H9 (cell line): ENCODE results near the gene SMURF1. TPM values are rescaled to one million over a fixed set of nuclear protein-coding genes. Genes with fewer than 3 reads are reported as not detected.
"Not testable (repeated sequence)": the region's sequence is repeated elsewhere in the genome, so short reads cannot be mapped to it uniquely, and the experiment has no call there.

Source experiments
- DNase-seq: peaks from one replicate; pipeline ENCODE4 v3.0.0-alpha.2; 2017
- H2AFZ ChIP-seq: one replicate; pipeline ENCODE4 v1.6.1; 2013; ENCODE audit warnings: mild to moderate bottlenecking, low read length, control low read depth, moderate library complexity
- H2AK5ac ChIP-seq: 2 replicates; pipeline ENCODE4 v1.6.1; 2013; ENCODE audit warnings: low read length, control low read depth, mixed read lengths; ENCODE audit not compliant: insufficient read length
- H2BK120ac ChIP-seq: one replicate; pipeline ENCODE4 v1.6.1; 2013; ENCODE audit warnings: low read depth, mild to moderate bottlenecking, low read length, control low read depth, inconsistent platforms; ENCODE audit not compliant: poor library complexity, severe bottlenecking
- H2BK12ac ChIP-seq: 2 replicates; pipeline ENCODE4 v1.6.1; 2013; ENCODE audit warnings: low read length, control low read depth, mixed read lengths, low read depth; ENCODE audit not compliant: insufficient read length
- H2BK15ac ChIP-seq: 2 replicates; pipeline ENCODE4 v1.6.1; 2013; ENCODE audit warnings: low read depth, low read length, control low read depth
- H2BK20ac ChIP-seq: one replicate; pipeline ENCODE4 v1.6.1; 2013; ENCODE audit warnings: low read depth, mild to moderate bottlenecking, low read length, control low read depth, inconsistent platforms; ENCODE audit not compliant: poor library complexity, severe bottlenecking
- H2BK5ac ChIP-seq: 2 replicates; pipeline ENCODE4 v1.6.1; 2013; ENCODE audit warnings: low read length, control low read depth, mixed read lengths; ENCODE audit not compliant: insufficient read length
- H3K14ac ChIP-seq: 2 replicates; pipeline ENCODE4 v1.6.1; 2013; ENCODE audit warnings: low read length, control low read depth; ENCODE audit not compliant: insufficient read depth
- H3K18ac ChIP-seq: 2 replicates; pipeline ENCODE4 v1.6.1; 2013; ENCODE audit warnings: low read depth, mild to moderate bottlenecking, mixed read lengths, low read length, control low read depth; ENCODE audit not compliant: insufficient read length
- H3K23ac ChIP-seq: 2 replicates; pipeline ENCODE4 v1.6.1; 2013; ENCODE audit warnings: low read length, control low read depth, mixed read lengths, low read depth; ENCODE audit not compliant: insufficient read length
- H3K23me2 ChIP-seq: 2 replicates; pipeline ENCODE4 v1.6.1; 2013; ENCODE audit warnings: low read depth, mild to moderate bottlenecking, mixed read lengths, low read length, control low read depth; ENCODE audit not compliant: insufficient read length, poor library complexity, severe bottlenecking
- H3K27ac ChIP-seq: 2 replicates; pipeline ENCODE4 v1.5.1; 2013; ENCODE audit warnings: low read length, control low read depth, mixed read lengths, low read depth; ENCODE audit not compliant: insufficient read length
- H3K27me3 ChIP-seq: 2 replicates; pipeline ENCODE4 v1.6.1; 2013; ENCODE audit warnings: low read length, control low read depth, inconsistent platforms; ENCODE audit not compliant: insufficient read depth
- H3K4ac ChIP-seq: 2 replicates; pipeline ENCODE4 v1.6.1; 2013; ENCODE audit warnings: low read depth, mild to moderate bottlenecking, control low read depth, inconsistent platforms, low read length, moderate library complexity
- H3K4me1 ChIP-seq: 2 replicates; pipeline ENCODE4 v1.6.1; 2013; ENCODE audit warnings: low read length, control low read depth, inconsistent platforms; ENCODE audit not compliant: insufficient read depth
- H3K4me2 ChIP-seq: 2 replicates; pipeline ENCODE4 v1.6.1; 2013; ENCODE audit warnings: low read length, control low read depth, mixed read lengths; ENCODE audit not compliant: insufficient read length, insufficient read depth
- H3K56ac ChIP-seq: 2 replicates; pipeline ENCODE4 v1.6.1; 2013; ENCODE audit warnings: low read depth, mild to moderate bottlenecking, mixed read lengths, low read length, control low read depth; ENCODE audit not compliant: insufficient read length
- H3K79me1 ChIP-seq: 2 replicates; pipeline ENCODE4 v1.6.1; 2013; ENCODE audit warnings: low read depth, mild to moderate bottlenecking, moderate library complexity, low read length, control low read depth, inconsistent platforms; ENCODE audit not compliant: insufficient read depth, poor library complexity, severe bottlenecking
- H3K79me2 ChIP-seq: 2 replicates; pipeline ENCODE4 v1.6.1; 2013; ENCODE audit warnings: low read length, control low read depth, inconsistent platforms; ENCODE audit not compliant: insufficient read depth
- H3K9ac ChIP-seq: 2 replicates; pipeline ENCODE4 v1.6.1; 2013; ENCODE audit warnings: low read length, control low read depth, mixed read lengths; ENCODE audit not compliant: insufficient read length; ENCODE audit errors: extremely low read depth
- H3K9me3 ChIP-seq: one replicate; pipeline ENCODE4 v1.6.1; 2013; ENCODE audit warnings: low read depth, low read length, inconsistent platforms; ENCODE audit not compliant: control insufficient read depth
- H3T11ph ChIP-seq: one replicate; pipeline ENCODE4 v1.6.1; 2013; ENCODE audit warnings: mild to moderate bottlenecking, low read length, control low read depth, inconsistent platforms
- H4K20me1 ChIP-seq: one replicate; pipeline ENCODE4 v1.6.1; 2013; ENCODE audit not compliant: control insufficient read depth, insufficient read length, insufficient read depth
- H4K5ac ChIP-seq: 2 replicates; pipeline ENCODE4 v1.6.1; 2013; ENCODE audit warnings: low read depth, mild to moderate bottlenecking, mixed read lengths, low read length, control low read depth; ENCODE audit not compliant: insufficient read length
- H4K8ac ChIP-seq: replicated peaks from 2 replicates; pipeline ENCODE4 v1.6.1; 2013; ENCODE audit warnings: low read length, control low read depth, mixed read lengths, low read depth; ENCODE audit not compliant: insufficient read length
- H4K91ac ChIP-seq: 2 replicates; pipeline ENCODE4 v1.6.1; 2013; ENCODE audit warnings: low read depth, mild to moderate bottlenecking, moderate library complexity, mixed read lengths, low read length, control low read depth; ENCODE audit not compliant: insufficient read length
- H3K27ac Mint-ChIP-seq, 3 experiments: 2 replicates in 2 of 3; 3 replicates in 1 of 3; pipeline ENCODE4 v1.8.0; 2020 to 2021; ENCODE audit warnings: mixed read lengths in 3 of 3, mild to moderate bottlenecking in 1 of 3, moderate library complexity in 1 of 3
- H3K27me3 Mint-ChIP-seq: 2 replicates; pipeline ENCODE4 v1.8.0; 2021; ENCODE audit warnings: low read depth, mild to moderate bottlenecking, moderate library complexity, mixed read lengths
- H3K36me3 Mint-ChIP-seq, 3 experiments: 2 replicates in 2 of 3; 3 replicates in 1 of 3; pipeline ENCODE4 v1.8.0; 2020 to 2021; ENCODE audit warnings: low read depth in 3 of 3, mixed read lengths in 3 of 3; ENCODE audit not compliant: insufficient read depth in 1 of 3
- H3K4me1 Mint-ChIP-seq, 2 experiments: 2 replicates each; pipeline ENCODE4 v1.8.0; 2020; ENCODE audit warnings: mixed read lengths in 2 of 2
- H3K4me3 Mint-ChIP-seq, 2 experiments: 2 replicates in 1 of 2; 3 replicates in 1 of 2; pipeline ENCODE4 v1.8.0; 2020 to 2021; ENCODE audit warnings: mild to moderate bottlenecking in 2 of 2, mixed read lengths in 2 of 2, moderate library complexity in 1 of 2
- H3K9me3 Mint-ChIP-seq, 2 experiments: 2 replicates in 1 of 2; 3 replicates in 1 of 2; pipeline ENCODE4 v1.8.0; 2020; ENCODE audit warnings: mild to moderate bottlenecking in 2 of 2, mixed read lengths in 2 of 2, moderate library complexity in 1 of 2
- CTCF ChIP-seq: fragments of 200-600 bp; sonication (generic); conservative IDR thresholded peaks from 3 replicates; pipeline ENCODE4 v1.8.0; 2021; ENCODE audit warnings: antibody characterized with exemption, mild to moderate bottlenecking
- WGBS: extraction: QIAGEN DNeasy Blood & Tissue Kit; methylation state at CpG from one replicate; pipeline ENCODE4 v1.1.7; 2013; ENCODE audit warnings: missing lambda C conversion rate, low lambda C conversion rate, mixed read lengths; ENCODE audit not compliant: insufficient read length; ENCODE audit errors: extremely low coverage; 5-methylcytosine and 5-hydroxymethylcytosine counted together
- total RNA-seq: library from RNA; stranded (reverse); gene quantifications from 2 replicates; pipeline ENCODE4 v1.2.1, GENCODE V29; 2021

Gene SMURF1
- total RNA-seq, 1 experiment from 2014 or later: 29.4 TPM

- Histone ChIP-seq H3K9ac (no peak overlapping the region), H3K27ac (no peak overlapping the region), H4K20me1 (no peaks in the 10 kb centered on the region), H2AK5ac (no peak overlapping the region), H3K9me3 (no peaks in the 10 kb centered on the region), H2AFZ (no peak overlapping the region), H2BK120ac (no peak overlapping the region), H3K4me1 (peaks cover 2% of the 10 kb centered on the region), H3K23me2 (no peaks in the 10 kb centered on the region), H3K18ac (no peak overlapping the region), H3K4ac (no peak overlapping the region), H3K27me3 (no peaks in the 10 kb centered on the region), H3K4me2 (no peak overlapping the region), H2BK20ac (no peak overlapping the region), H3K14ac (no peak overlapping the region), H3K23ac (no peak overlapping the region), H3K56ac (no peak overlapping the region), H4K91ac (no peak overlapping the region), H2BK15ac (no peak overlapping the region), H4K5ac (no peak overlapping the region), H4K8ac (no peak overlapping the region), H3T11ph (no peak overlapping the region), H3K79me1 (peaks cover 4% of the 10 kb centered on the region), H3K79me2 (peaks cover 12% of the 10 kb centered on the region; the same call in 1 of the 2 replicates), H2BK5ac (no peak overlapping the region), H2BK12ac (no peak overlapping the region)
- no CpG with 5 or more reads among the region's 3 CpGs for WGBS
- H3K36me3 Mint-ChIP-seq: peaks cover 0 to 4% (median 2%) of the 10 kb centered on the region in 3 experiments; a peak in 2 of 7 replicates
- H3K4me1 Mint-ChIP-seq: peaks cover 32 to 33% of the 10 kb centered on the region in 2 experiments
- no peak overlapping the region for H3K4me3 Mint-ChIP-seq
- peaks cover 0 to 2% of the 10 kb centered on the region in 2 experiments; a peak in 1 of 5 replicates for H3K9me3 Mint-ChIP-seq
- H3K27ac Mint-ChIP-seq: no peak overlapping the region
- DNase-seq: no peak
- no peak for TF ChIP-seq CTCF
- H3K27me3 Mint-ChIP-seq: no peaks in the 10 kb centered on the region
Measured at GRCh38 chr7:99104631-99105030, 39.3 kb downstream of the SMURF1 start.

- not testable (repeated sequence) for H3K23ac ChIP-seq, H2BK120ac ChIP-seq, H2AK5ac ChIP-seq, H2AFZ ChIP-seq, H2BK12ac ChIP-seq, H3K27ac ChIP-seq, H3K4me2 ChIP-seq, H3K56ac ChIP-seq, H3K23me2 ChIP-seq, H3K27ac Mint-ChIP-seq, H3T11ph ChIP-seq, H3K14ac ChIP-seq, H3K4ac ChIP-seq, H4K5ac ChIP-seq, H3K18ac ChIP-seq, H3K79me1 ChIP-seq, H3K27me3 ChIP-seq, H2BK15ac ChIP-seq, H2BK20ac ChIP-seq, H3K27me3 Mint-ChIP-seq, H3K4me1 ChIP-seq, H3K9me3 Mint-ChIP-seq, H3K9me3 ChIP-seq, DNase-seq, H3K4me3 Mint-ChIP-seq, H4K20me1 ChIP-seq, H4K8ac ChIP-seq, H2BK5ac ChIP-seq, H3K36me3 Mint-ChIP-seq, H3K9ac ChIP-seq, H4K91ac ChIP-seq
- no CpG with 5 or more reads among the region's 13 CpGs for WGBS
- H3K79me2 ChIP-seq: peaks cover 10% of the 10 kb centered on the region; the same call in 1 of the 2 replicates
- H3K4me1 Mint-ChIP-seq: peaks cover 34 to 35% of the 10 kb centered on the region in 2 experiments
Measured at GRCh38 chr7:99103836-99104235, 40.1 kb downstream of the SMURF1 start.
